HEK293 (cell line): Measurements from ENCODE around the gene FZD1.

Source experiments
- CTCF ChIA-PET: fragments of 350-600 bp; formaldehyde crosslinking; extraction: SDS; loops from one replicate; lab custom pipeline; 2021; ENCODE audit warnings: antibody characterized with exemption; lab: Yijun Ruan, JAX
- POLR2A ChIA-PET: fragments of 300-600 bp; formaldehyde crosslinking; extraction: SDS; loops from one replicate; lab custom pipeline; 2020; ENCODE audit warnings: antibody characterized with exemption, inconsistent platforms; lab: Yijun Ruan, JAX
- H3K27ac ChIP-seq: fragments of 200-500 bp; sonication (Bioruptor generic); 2 replicates; pipeline ENCODE4 v1.5.1; 2014; ENCODE audit warnings: low read depth, low read length, control low read depth, inconsistent platforms; ENCODE audit errors: extremely low read depth
- H3K36me3 ChIP-seq, 2 experiments: fragments of 200-500 bp in 1 of 2; sonication (Bioruptor generic) in 1 of 2; 1 replicate in 1 of 2; 2 replicates in 1 of 2; pipeline ENCODE4 v1.5.1; 2014 to 2017; ENCODE audit warnings: inconsistent platforms in 2 of 2, low read length in 2 of 2; ENCODE audit not compliant: control insufficient read depth in 2 of 2, insufficient read depth in 1 of 2
- H3K4me1 ChIP-seq: fragments of 200-500 bp; sonication (Bioruptor generic); 2 replicates; pipeline ENCODE4 v1.5.1; 2014; ENCODE audit warnings: mild to moderate bottlenecking, low read length, inconsistent platforms; ENCODE audit not compliant: control insufficient read depth, insufficient read depth
- H3K4me3 ChIP-seq: 2 replicates; pipeline ENCODE4 v1.5.1; 2011; ENCODE audit warnings: low read depth, mild to moderate bottlenecking, control low read depth, low read length, moderate library complexity
- H3K9me3 ChIP-seq: fragments of 200-500 bp; sonication (Bioruptor generic); 2 replicates; pipeline ENCODE4 v1.5.1; 2014; ENCODE audit warnings: low read depth, low read length, inconsistent platforms; ENCODE audit not compliant: control insufficient read depth, insufficient read depth
- BCL6B ChIP-seq: fragments of 450-650 bp; formaldehyde crosslinking; IDR thresholded peaks from 2 replicates; pipeline ENCODE4 v1.5.1; 2017; ENCODE audit warnings: missing biosample characterization, missing genetic modification characterization
- HOXD13 ChIP-seq: sonication (generic); formaldehyde crosslinking; IDR thresholded peaks from 2 replicates; pipeline ENCODE4 v1.8.0; 2022; ENCODE audit warnings: missing genetic modification reagents, borderline replicate concordance
- PRDM6 ChIP-seq: fragments of 450-650 bp; formaldehyde crosslinking; IDR thresholded peaks from 2 replicates; pipeline ENCODE4 v1.5.1; 2017; ENCODE audit warnings: missing biosample characterization, missing genetic modification characterization
- REPIN1 ChIP-seq: fragments of 450-650 bp; formaldehyde crosslinking; IDR thresholded peaks from 2 replicates; pipeline ENCODE4 v1.5.1; 2017; ENCODE audit warnings: missing biosample characterization, missing genetic modification characterization, low read depth
- ZBTB8A ChIP-seq: fragments of 450-650 bp; formaldehyde crosslinking; IDR thresholded peaks from 2 replicates; pipeline ENCODE4 v1.5.1; 2016; ENCODE audit warnings: missing biosample characterization, missing genetic modification characterization
- ZEB2 ChIP-seq: fragments of 450-650 bp; formaldehyde crosslinking; IDR thresholded peaks from 2 replicates; pipeline ENCODE4 v1.5.1; 2016; ENCODE audit warnings: missing biosample characterization, missing genetic modification characterization
- ZNF148 ChIP-seq: fragments of 450-650 bp; formaldehyde crosslinking; IDR thresholded peaks from 2 replicates; pipeline ENCODE4 v1.5.0; 2017; ENCODE audit warnings: missing biosample characterization, missing genetic modification characterization, borderline replicate concordance
- ZNF16 ChIP-seq: fragments of 450-650 bp; formaldehyde crosslinking; IDR thresholded peaks from 2 replicates; pipeline ENCODE4 v1.5.1; 2016; ENCODE audit warnings: low read depth, missing biosample characterization, missing genetic modification characterization
- ZNF2 ChIP-seq: fragments of 450-650 bp; formaldehyde crosslinking; IDR thresholded peaks from 2 replicates; pipeline ENCODE4 v1.5.1; 2016; ENCODE audit warnings: missing biosample characterization, missing genetic modification characterization
- ZNF202 ChIP-seq: fragments of 450-650 bp; formaldehyde crosslinking; IDR thresholded peaks from 2 replicates; pipeline ENCODE4 v1.5.1; 2016; ENCODE audit warnings: missing biosample characterization, missing genetic modification characterization, borderline replicate concordance
- ZNF211 ChIP-seq: fragments of 450-650 bp; formaldehyde crosslinking; IDR thresholded peaks from 2 replicates; pipeline ENCODE4 v1.5.1; 2016; ENCODE audit warnings: low read depth, missing biosample characterization, missing genetic modification characterization
- ZNF239 ChIP-seq: fragments of 450-650 bp; formaldehyde crosslinking; IDR thresholded peaks from 2 replicates; pipeline ENCODE4 v1.5.1; 2016; ENCODE audit warnings: missing biosample characterization, missing genetic modification characterization
- ZNF362 ChIP-seq: fragments of 450-650 bp; formaldehyde crosslinking; IDR thresholded peaks from 2 replicates; pipeline ENCODE4 v1.5.1; 2016; ENCODE audit warnings: missing biosample characterization, missing genetic modification characterization
- ZNF433 ChIP-seq: fragments of 450-650 bp; formaldehyde crosslinking; IDR thresholded peaks from 2 replicates; pipeline ENCODE4 v1.5.1; 2016; ENCODE audit warnings: missing biosample characterization, missing genetic modification characterization, low read depth
- ZNF48 ChIP-seq: fragments of 450-650 bp; formaldehyde crosslinking; IDR thresholded peaks from 2 replicates; pipeline ENCODE4 v1.5.1; 2016; ENCODE audit warnings: missing biosample characterization, missing genetic modification characterization
- ZNF501 ChIP-seq: fragments of 450-650 bp; formaldehyde crosslinking; IDR thresholded peaks from 2 replicates; pipeline ENCODE4 v1.5.1; 2016; ENCODE audit warnings: missing biosample characterization, missing genetic modification characterization
- ZNF514 ChIP-seq: fragments of 450-650 bp; formaldehyde crosslinking; IDR thresholded peaks from 2 replicates; pipeline ENCODE4 v1.5.1; 2016; ENCODE audit warnings: missing biosample characterization, missing genetic modification characterization
- ZNF571 ChIP-seq: fragments of 450-650 bp; formaldehyde crosslinking; IDR thresholded peaks from 2 replicates; pipeline ENCODE4 v1.5.0; 2017; ENCODE audit warnings: missing biosample characterization, missing genetic modification characterization
- ZNF624 ChIP-seq: fragments of 450-650 bp; formaldehyde crosslinking; IDR thresholded peaks from 2 replicates; pipeline ENCODE4 v1.5.1; 2017; ENCODE audit warnings: missing biosample characterization, missing genetic modification characterization
- ZNF658 ChIP-seq: fragments of 450-650 bp; formaldehyde crosslinking; IDR thresholded peaks from 2 replicates; pipeline ENCODE4; 2016; ENCODE audit warnings: missing biosample characterization, missing genetic modification characterization
- ZNF670 ChIP-seq: fragments of 450-650 bp; formaldehyde crosslinking; IDR thresholded peaks from 2 replicates; pipeline ENCODE4 v1.5.1; 2016; ENCODE audit warnings: missing biosample characterization, missing genetic modification characterization, low read depth
- ZNF701 ChIP-seq: fragments of 450-650 bp; formaldehyde crosslinking; IDR thresholded peaks from 2 replicates; pipeline ENCODE4 v1.5.1; 2016; ENCODE audit warnings: missing biosample characterization, missing genetic modification characterization
- ZNF791 ChIP-seq: fragments of 450-650 bp; formaldehyde crosslinking; IDR thresholded peaks from 2 replicates; pipeline ENCODE4 v1.5.1; 2016; ENCODE audit warnings: missing biosample characterization, missing genetic modification characterization
- TF ChIP-seq, protein P1 (sequence below): fragments of 450-650 bp; formaldehyde crosslinking; IDR thresholded peaks from 2 replicates; pipeline ENCODE4 v1.5.1; 2016; ENCODE audit warnings: missing biosample characterization, missing genetic modification characterization, borderline replicate concordance
- TF ChIP-seq, protein P2 (sequence below): fragments of 450-650 bp; formaldehyde crosslinking; IDR thresholded peaks from 2 replicates; pipeline ENCODE4 v1.5.1; 2016; ENCODE audit warnings: missing biosample characterization, missing genetic modification characterization, borderline replicate concordance

FZD1 gene

GRCh38 chr7:91306266-91306665 lies 42.0 kb downstream of the FZD1 start:
- Histone ChIP-seq H3K36me3 (no peaks in the 10 kb centered on the region), H3K9me3 (no peaks in the 10 kb centered on the region), H3K27ac (no peak overlapping the region), H3K4me1 (no peaks in the 10 kb centered on the region), H3K4me3 (no peak overlapping the region)
- POLR2A ChIA-PET, result no interaction called here
- TF ChIP-seq ZEB2 (tag by site-specific recombination), result no peak
- no peak for TF ChIP-seq ZNF501 (tag by site-specific recombination)
- TF ChIP-seq ZBTB8A (tag by site-specific recombination), result no peak
- TF ChIP-seq ZNF211 (tag by site-specific recombination), result no peak
- TF ChIP-seq ZNF571 (tag by site-specific recombination), result no peak
- TF ChIP-seq ZNF670 (tag by site-specific recombination), result no peak
- no peak for TF ChIP-seq HOXD13 (CRISPR knock-in tag)
- TF ChIP-seq ZNF48, result no peak
- TF ChIP-seq ZNF362 (tag by site-specific recombination), result no peak
- TF ChIP-seq ZNF239 (tag by site-specific recombination), result no peak
- TF ChIP-seq, protein P1, sequence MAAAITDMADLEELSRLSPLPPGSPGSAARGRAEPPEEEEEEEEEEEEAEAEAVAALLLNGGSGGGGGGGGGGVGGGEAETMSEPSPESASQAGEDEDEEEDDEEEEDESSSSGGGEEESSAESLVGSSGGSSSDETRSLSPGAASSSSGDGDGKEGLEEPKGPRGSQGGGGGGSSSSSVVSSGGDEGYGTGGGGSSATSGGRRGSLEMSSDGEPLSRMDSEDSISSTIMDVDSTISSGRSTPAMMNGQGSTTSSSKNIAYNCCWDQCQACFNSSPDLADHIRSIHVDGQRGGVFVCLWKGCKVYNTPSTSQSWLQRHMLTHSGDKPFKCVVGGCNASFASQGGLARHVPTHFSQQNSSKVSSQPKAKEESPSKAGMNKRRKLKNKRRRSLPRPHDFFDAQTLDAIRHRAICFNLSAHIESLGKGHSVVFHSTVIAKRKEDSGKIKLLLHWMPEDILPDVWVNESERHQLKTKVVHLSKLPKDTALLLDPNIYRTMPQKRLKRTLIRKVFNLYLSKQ (tag by site-specific recombination), result no peak
- TF ChIP-seq, all 188 proteins: peak for 0
- CTCF ChIA-PET, result interaction anchor here (1.2 kb wide), 1 partner anchor 38 kb away, joined by 3 read pairs; no protein-coding TSS in a partner anchor

GRCh38 chr7:91307467-91307866 lies 43.2 kb downstream of the FZD1 start:
- Histone ChIP-seq H3K4me3 (no peak overlapping the region), H3K36me3 (no peaks in the 10 kb centered on the region), H3K9me3 (no peaks in the 10 kb centered on the region), H3K27ac (no peak overlapping the region), H3K4me1 (no peaks in the 10 kb centered on the region)
- ChIA-PET CTCF (no interaction called here), POLR2A (no interaction called here)
- no peak for TF ChIP-seq ZNF514
- TF ChIP-seq BCL6B (tag by site-specific recombination), result no peak
- no peak for TF ChIP-seq ZNF433 (tag by site-specific recombination)
- no peak for TF ChIP-seq REPIN1
- TF ChIP-seq, protein P2, sequence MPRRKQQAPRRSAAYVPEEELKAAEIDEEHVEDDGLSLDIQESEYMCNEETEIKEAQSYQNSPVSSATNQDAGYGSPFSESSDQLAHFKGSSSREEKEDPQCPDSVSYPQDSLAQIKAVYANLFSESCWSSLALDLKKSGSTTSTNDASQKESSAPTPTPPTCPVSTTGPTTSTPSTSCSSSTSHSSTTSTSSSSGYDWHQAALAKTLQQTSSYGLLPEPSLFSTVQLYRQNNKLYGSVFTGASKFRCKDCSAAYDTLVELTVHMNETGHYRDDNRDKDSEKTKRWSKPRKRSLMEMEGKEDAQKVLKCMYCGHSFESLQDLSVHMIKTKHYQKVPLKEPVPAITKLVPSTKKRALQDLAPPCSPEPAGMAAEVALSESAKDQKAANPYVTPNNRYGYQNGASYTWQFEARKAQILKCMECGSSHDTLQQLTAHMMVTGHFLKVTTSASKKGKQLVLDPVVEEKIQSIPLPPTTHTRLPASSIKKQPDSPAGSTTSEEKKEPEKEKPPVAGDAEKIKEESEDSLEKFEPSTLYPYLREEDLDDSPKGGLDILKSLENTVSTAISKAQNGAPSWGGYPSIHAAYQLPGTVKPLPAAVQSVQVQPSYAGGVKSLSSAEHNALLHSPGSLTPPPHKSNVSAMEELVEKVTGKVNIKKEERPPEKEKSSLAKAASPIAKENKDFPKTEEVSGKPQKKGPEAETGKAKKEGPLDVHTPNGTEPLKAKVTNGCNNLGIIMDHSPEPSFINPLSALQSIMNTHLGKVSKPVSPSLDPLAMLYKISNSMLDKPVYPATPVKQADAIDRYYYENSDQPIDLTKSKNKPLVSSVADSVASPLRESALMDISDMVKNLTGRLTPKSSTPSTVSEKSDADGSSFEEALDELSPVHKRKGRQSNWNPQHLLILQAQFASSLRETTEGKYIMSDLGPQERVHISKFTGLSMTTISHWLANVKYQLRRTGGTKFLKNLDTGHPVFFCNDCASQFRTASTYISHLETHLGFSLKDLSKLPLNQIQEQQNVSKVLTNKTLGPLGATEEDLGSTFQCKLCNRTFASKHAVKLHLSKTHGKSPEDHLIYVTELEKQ, result no peak
- no peak for TF ChIP-seq ZNF202
- TF ChIP-seq ZNF791, result no peak
- TF ChIP-seq PRDM6 (tag by site-specific recombination), result no peak
- TF ChIP-seq ZNF16 (tag by site-specific recombination), result no peak
- TF ChIP-seq ZNF658 (tag by site-specific recombination), result no peak
- TF ChIP-seq ZNF701, result no peak
- TF ChIP-seq ZNF148 (tag by site-specific recombination), result no peak
- TF ChIP-seq ZNF624 (tag by site-specific recombination), result no peak
- no peak for TF ChIP-seq ZNF2 (tag by site-specific recombination)
